Vagina (tissue), 2 donors: ENCODE data around the gene ATL1. TPM values are rescaled to one million over a fixed set of nuclear protein-coding genes. Genes with fewer than 3 reads are reported as not detected.
"Not testable (repeated sequence)": the region's sequence is repeated elsewhere in the genome, so short reads cannot be mapped to it uniquely, and the experiment has no call there.

Source experiments
- DNase-seq, 2 donors: peaks; one replicate each; pipeline ENCODE4 v3.0.0-alpha.2; 2017; ENCODE audit errors: extremely low spot score in 2 of 2
- H3K27ac ChIP-seq: fragments of 200-600 bp; sonication (generic); one replicate; pipeline ENCODE4 v1.5.1; 2019
- H3K27me3 ChIP-seq: fragments of 200-600 bp; sonication (generic); one replicate; pipeline ENCODE4 v1.5.1; 2019
- H3K36me3 ChIP-seq, 2 donors: fragments of 200-600 bp; sonication (generic); one replicate each; pipeline ENCODE4 v1.5.1; 2017 to 2019
- H3K4me1 ChIP-seq: fragments of 200-600 bp; sonication (generic); one replicate; pipeline ENCODE4 v1.5.1; 2019
- H3K4me3 ChIP-seq, 2 donors: fragments of 200-600 bp; sonication (generic); 1 replicate in 1 of 2; 2 replicates in 1 of 2; pipeline ENCODE4 v1.5.1; 2016 to 2019
- H3K9me3 ChIP-seq: fragments of 200-600 bp; sonication (generic); one replicate; pipeline ENCODE4 v1.5.1; 2019
- POLR2A ChIP-seq, 2 donors: fragments of 450-650 bp; IDR thresholded peaks; one replicate each; pipeline ENCODE4 v1.6.1; 2017; ENCODE audit warnings: antibody characterized with exemption in 2 of 2, mild to moderate bottlenecking in 2 of 2, moderate library complexity in 2 of 2
- POLR2AphosphoS5 ChIP-seq, 2 donors: sonication (generic); formaldehyde crosslinking; IDR thresholded peaks; one replicate each; pipeline ENCODE4 v1.9.0; 2017; ENCODE audit warnings: antibody characterized with exemption in 2 of 2, mild to moderate bottlenecking in 2 of 2, low read depth in 1 of 2; ENCODE audit not compliant: insufficient read depth in 1 of 2
- intact Hi-C: fragments of 100-400 bp; cut with DNase I; formaldehyde crosslinking; loops from one replicate; pipeline ENCODE4 v1.15.1; 2023
- total RNA-seq: library from RNA; depleted of rRNA; stranded (reverse); fragments of >200 nt; gene quantifications from one replicate; pipeline ENCODE4 v1.2.3, GENCODE V29; 2016
- TF ChIP-seq, protein P1 (sequence below), 3 experiments: fragments of 450-650 bp in 2 of 3; fragments of 200-600 bp in 1 of 3; sonication (generic) in 1 of 3; IDR thresholded peaks; one replicate each; pipeline ENCODE4 v1.5.1; 2017 to 2019; ENCODE audit warnings: antibody characterized with exemption in 3 of 3, mild to moderate bottlenecking in 2 of 3, moderate library complexity in 2 of 3

ATL1 gene
- total RNA-seq, 1 donor from 2014 or later = 6.9 TPM

DNA sequence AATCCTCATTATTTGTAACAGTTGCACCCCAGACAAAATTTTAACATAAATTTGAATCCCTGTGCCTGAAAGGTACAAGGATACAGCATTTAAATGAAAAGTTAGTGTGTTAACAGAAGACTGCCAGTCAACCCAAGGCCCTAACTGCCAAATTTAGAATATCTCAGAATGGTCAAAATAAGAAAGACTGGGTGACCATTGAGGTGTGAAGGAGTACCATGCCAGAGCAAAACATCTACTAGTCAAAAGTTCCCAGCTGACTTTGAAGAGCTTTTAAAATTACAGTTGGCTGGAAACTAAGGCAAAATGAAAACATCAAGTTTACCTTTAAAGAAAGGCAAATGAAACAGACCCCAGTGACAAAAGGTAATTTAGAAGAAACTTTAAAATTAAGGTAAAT, 89.7 kb downstream of the ATL1 start:
- TF ChIP-seq POLR2A (IDR thresholded peaks at IDR 0.05) = no peak
- TF ChIP-seq, protein P1, sequence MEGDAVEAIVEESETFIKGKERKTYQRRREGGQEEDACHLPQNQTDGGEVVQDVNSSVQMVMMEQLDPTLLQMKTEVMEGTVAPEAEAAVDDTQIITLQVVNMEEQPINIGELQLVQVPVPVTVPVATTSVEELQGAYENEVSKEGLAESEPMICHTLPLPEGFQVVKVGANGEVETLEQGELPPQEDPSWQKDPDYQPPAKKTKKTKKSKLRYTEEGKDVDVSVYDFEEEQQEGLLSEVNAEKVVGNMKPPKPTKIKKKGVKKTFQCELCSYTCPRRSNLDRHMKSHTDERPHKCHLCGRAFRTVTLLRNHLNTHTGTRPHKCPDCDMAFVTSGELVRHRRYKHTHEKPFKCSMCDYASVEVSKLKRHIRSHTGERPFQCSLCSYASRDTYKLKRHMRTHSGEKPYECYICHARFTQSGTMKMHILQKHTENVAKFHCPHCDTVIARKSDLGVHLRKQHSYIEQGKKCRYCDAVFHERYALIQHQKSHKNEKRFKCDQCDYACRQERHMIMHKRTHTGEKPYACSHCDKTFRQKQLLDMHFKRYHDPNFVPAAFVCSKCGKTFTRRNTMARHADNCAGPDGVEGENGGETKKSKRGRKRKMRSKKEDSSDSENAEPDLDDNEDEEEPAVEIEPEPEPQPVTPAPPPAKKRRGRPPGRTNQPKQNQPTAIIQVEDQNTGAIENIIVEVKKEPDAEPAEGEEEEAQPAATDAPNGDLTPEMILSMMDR (IDR thresholded peaks at IDR 0.05) = no peak
- no peak for TF ChIP-seq POLR2AphosphoS5 (IDR thresholded peaks at IDR 0.05; ENCODE audit: insufficient read depth in 1 of 2, low read depth in 1 of 2)
- Histone ChIP-seq H3K27me3 (no peaks in the 10 kb centered on the region), H3K27ac (no peak overlapping the region), H3K36me3 (no peaks in the 10 kb centered on the region), H3K4me1 (peaks cover 49% of the 10 kb centered on the region), H3K4me3 (no peak overlapping the region), H3K9me3 (no peaks in the 10 kb centered on the region)
- no peak for DNase-seq
- intact Hi-C loops = no loop called here

GRCh38 chr14:50656776-50657175, 96.8 kb downstream of the ATL1 start:
- H3K4me3 ChIP-seq = no peak overlapping the region
- H3K4me1 ChIP-seq = peaks cover 85% of the 10 kb centered on the region
- intact Hi-C loops = no loop called here
- H3K27ac ChIP-seq = no peak overlapping the region
- peaks cover 0 to 3% of the 10 kb centered on the region in 2 donors for H3K36me3 ChIP-seq
- no peaks in the 10 kb centered on the region for H3K27me3 ChIP-seq
- TF ChIP-seq POLR2A (IDR thresholded peaks at IDR 0.05) (no peak), POLR2AphosphoS5 (IDR thresholded peaks at IDR 0.05; ENCODE audit: insufficient read depth in 1 of 2, low read depth in 1 of 2) (no peak)
- TF ChIP-seq, protein P1 (IDR thresholded peaks at IDR 0.05) = no peak
- no peak for DNase-seq
- H3K9me3 ChIP-seq = no peaks in the 10 kb centered on the region

- Histone ChIP-seq H3K4me1 (peaks cover 75% of the 10 kb centered on the region), H3K9me3 (no peaks in the 10 kb centered on the region), H3K27me3 (no peaks in the 10 kb centered on the region), H3K27ac (no peak overlapping the region), H3K4me3 (no peak overlapping the region), H3K36me3 (peaks cover 0 to 3% of the 10 kb centered on the region in 2 donors)
- no peak for TF ChIP-seq POLR2A (IDR thresholded peaks at IDR 0.05)
- TF ChIP-seq, protein P1 (IDR thresholded peaks at IDR 0.05) = no peak
- no peak for TF ChIP-seq POLR2AphosphoS5 (IDR thresholded peaks at IDR 0.05; ENCODE audit: insufficient read depth in 1 of 2, low read depth in 1 of 2)
- no peak for DNase-seq
- intact Hi-C loops = no loop called here
Measured at GRCh38 chr14:50657753-50658152, 97.8 kb downstream of the ATL1 start.

- H3K27ac ChIP-seq = peak overlapping the region; percentile 45
- intact Hi-C loops = no loop called here
- no peak for DNase-seq
Measured at GRCh38 chr14:50658203-50658602, 98.3 kb downstream of the ATL1 start.

GRCh38 chr14:50659327-50659974, 99.5 kb downstream of the ATL1 start:
- Histone ChIP-seq H3K4me3 (no peak overlapping the region), H3K36me3 (peaks cover 0 to 3% of the 10 kb centered on the region in 2 donors), H3K9me3 (no peaks in the 10 kb centered on the region), H3K27me3 (no peaks in the 10 kb centered on the region), H3K27ac (peak overlapping the region; percentile 12), H3K4me1 (peaks cover 72% of the 10 kb centered on the region)
- no peak for DNase-seq
- TF ChIP-seq POLR2A (IDR thresholded peaks at IDR 0.05) = no peak
- TF ChIP-seq, protein P1 (IDR thresholded peaks at IDR 0.05) = no peak
- no peak for TF ChIP-seq POLR2AphosphoS5 (IDR thresholded peaks at IDR 0.05; ENCODE audit: insufficient read depth in 1 of 2, low read depth in 1 of 2)
- intact Hi-C loops = no loop called here

More at GRCh38 chr14:50658203-50658602, 98.3 kb downstream of the ATL1 start:
- TF ChIP-seq, protein P1 (IDR thresholded peaks at IDR 0.05) = no peak
- TF ChIP-seq POLR2AphosphoS5 (IDR thresholded peaks at IDR 0.05; ENCODE audit: insufficient read depth in 1 of 2, low read depth in 1 of 2) = peak in 1 of 2 donors; percentile 43
- Histone ChIP-seq H3K4me1 (peaks cover 71% of the 10 kb centered on the region), H3K9me3 (no peaks in the 10 kb centered on the region), H3K4me3 (no peak overlapping the region), H3K36me3 (peaks cover 0 to 3% of the 10 kb centered on the region in 2 donors), H3K27me3 (no peaks in the 10 kb centered on the region)

- H3K4me1 ChIP-seq = peaks cover 55% of the 10 kb centered on the region
- H3K4me3 ChIP-seq, DNase-seq, H3K27me3 ChIP-seq, H3K36me3 ChIP-seq, intact Hi-C loops, H3K27ac ChIP-seq, H3K9me3 ChIP-seq: not testable (repeated sequence)
Measured at GRCh38 chr14:50664579-50664978, 104.6 kb downstream of the ATL1 start.

DNA sequence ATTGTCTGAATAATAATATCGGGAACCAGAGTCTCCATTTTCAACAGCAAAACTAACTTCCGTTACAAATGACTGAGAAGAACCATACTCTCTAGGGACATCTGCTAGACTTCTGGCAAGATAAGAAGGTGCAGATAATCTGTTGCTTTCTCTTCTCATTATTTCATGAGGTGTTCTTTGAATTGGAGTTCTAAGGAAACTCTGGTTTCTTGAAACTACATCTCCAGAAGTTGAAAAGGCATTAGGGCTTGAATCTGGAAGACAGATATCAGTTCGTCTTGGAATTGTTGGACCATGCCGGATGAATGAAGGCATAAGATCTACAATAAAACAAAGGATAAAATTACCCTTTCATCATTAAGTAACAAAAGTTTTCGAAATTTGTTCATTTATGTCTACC, 105.4 kb downstream of the ATL1 start:
- intact Hi-C loops, H3K9me3 ChIP-seq, H3K36me3 ChIP-seq, H3K27ac ChIP-seq, DNase-seq, H3K27me3 ChIP-seq: not testable (repeated sequence)
- Histone ChIP-seq H3K4me3 (peak overlapping the region in 1 of 2 donors; percentile 91), H3K4me1 (peaks cover 48% of the 10 kb centered on the region)
